HepG2 (cell line): Measurements from ENCODE around the gene SLC2A4. TPM values are rescaled to one million over a fixed set of nuclear protein-coding genes. Genes with fewer than 3 reads are reported as not detected.

Experiments used
- ATAC-seq: fragments of 200-7000 bp; cut with Tn5 transposase; 3 replicates; pipeline ENCODE4 v1.9.1; 2020; ENCODE audit warnings: mild to moderate bottlenecking, moderate library complexity
- BruUV-seq: library from RNA; stranded (reverse); fragments of 400-500 nt; replicated peaks from 2 replicates; lab custom pipeline; 2021; lab: Mats Ljungman, UMichigan
- CTCF ChIA-PET: fragments of 300-600 bp; formaldehyde crosslinking; extraction: SDS; loops from one replicate; lab custom pipeline; 2021; ENCODE audit warnings: low total read pairs, inconsistent platforms, low intra/inter-chr PET ratio; lab: Yijun Ruan, JAX
- POLR2A ChIA-PET: fragments of 350-600 bp; sonication (Branson Sonifier 250); formaldehyde crosslinking; loops from one replicate; lab custom pipeline; 2020; ENCODE audit warnings: antibody characterized with exemption, inconsistent platforms; lab: Yijun Ruan, JAX
- DNase-seq: peaks from one replicate; pipeline ENCODE4 v3.0.0-alpha.2; 2015; ENCODE audit warnings: low spot score
- FAIRE-seq: peaks from 3 replicates; lab custom pipeline; 2011; peaks lifted over from hg19 to GRCh38; lab: Jason Lieb, UNC
- H2AFZ ChIP-seq: one replicate; pipeline ENCODE4 v1.6.1; 2011; ENCODE audit warnings: low read length, inconsistent platforms
- H3K27ac ChIP-seq: fragments of 300-600 bp; 3 replicates; pipeline ENCODE4 v1.8.0; 2011; ENCODE audit warnings: mixed run types, mild to moderate bottlenecking, mixed read lengths, low read length, inconsistent platforms; ENCODE audit not compliant: insufficient read depth; ENCODE audit errors: extremely low read length
- H3K27me3 ChIP-seq, 2 experiments: fragments of 200-600 bp in 1 of 2; 2 replicates in 1 of 2; 3 replicates in 1 of 2; pipeline versions ENCODE4 v1.6.0 to v1.8.0; 2011; ENCODE audit warnings: low read length in 2 of 2, mild to moderate bottlenecking in 2 of 2, moderate library complexity in 2 of 2, inconsistent platforms in 1 of 2; ENCODE audit not compliant: insufficient read depth in 2 of 2, control insufficient read depth in 1 of 2
- H3K36me3 ChIP-seq, 2 experiments: fragments of 200-600 bp in 1 of 2; replicated peaks in 1 of 2; 2 replicates in 1 of 2; 3 replicates in 1 of 2; pipeline versions ENCODE4 v1.5.1 to v1.8.0; 2011; ENCODE audit warnings: low read length in 2 of 2, inconsistent platforms in 1 of 2; ENCODE audit not compliant: insufficient read depth in 2 of 2, control insufficient read depth in 1 of 2
- H3K4me1 ChIP-seq: 2 replicates; pipeline ENCODE4 v1.5.1; 2012; ENCODE audit warnings: low read length, inconsistent platforms; ENCODE audit not compliant: insufficient read depth
- H3K4me2 ChIP-seq: 2 replicates; pipeline ENCODE4 v1.6.0; 2011; ENCODE audit warnings: low read depth, low read length, inconsistent platforms
- H3K4me3 ChIP-seq, 3 experiments: fragments of 200-600 bp in 1 of 3; sonication (generic), shearing (Covaris generic) in 1 of 3; replicated peaks in 1 of 3; 2 replicates each; pipeline ENCODE4 v1.5.1; 2011 to 2016; ENCODE audit warnings: low read length in 3 of 3, inconsistent platforms in 2 of 3, low read depth in 2 of 3, mild to moderate bottlenecking in 2 of 3, control low read depth in 1 of 3, mixed read lengths in 1 of 3; ENCODE audit not compliant: insufficient read depth in 1 of 3
- H3K79me2 ChIP-seq: one replicate; pipeline ENCODE4 v1.6.1; 2011; ENCODE audit warnings: low read length, inconsistent platforms; ENCODE audit not compliant: insufficient read depth
- H3K9ac ChIP-seq: 2 replicates; pipeline ENCODE4 v1.6.0; 2011; ENCODE audit warnings: mild to moderate bottlenecking, low read depth, low read length, inconsistent platforms; ENCODE audit not compliant: insufficient read depth
- H3K9me3 ChIP-seq: 2 replicates; pipeline ENCODE4 v1.5.1; 2012; ENCODE audit warnings: mild to moderate bottlenecking, low read length
- H4K20me1 ChIP-seq: 2 replicates; pipeline ENCODE4 v1.6.0; 2011; ENCODE audit warnings: inconsistent platforms, mild to moderate bottlenecking, low read length, moderate library complexity; ENCODE audit not compliant: insufficient read depth
- ARNT ChIP-seq: fragments of 450-650 bp; IDR thresholded peaks from 2 replicates; pipeline ENCODE4 v1.6.1; 2017
- CEBPB ChIP-seq: IDR thresholded peaks from 2 replicates; pipeline ENCODE4 v1.6.1; 2011; ENCODE audit warnings: low read depth, low read length, improper control_type of control experiment, borderline replicate concordance
- DNMT1 ChIP-seq: sonication (generic); formaldehyde crosslinking; IDR thresholded peaks from 2 replicates; pipeline ENCODE4 v1.5.1; 2020; ENCODE audit warnings: mild to moderate bottlenecking, missing genetic modification reagents
- ISX ChIP-seq: sonication (generic); formaldehyde crosslinking; conservative IDR thresholded peaks from 2 replicates; pipeline ENCODE4 v1.5.0; 2020; ENCODE audit warnings: missing genetic modification reagents
- TBX2 ChIP-seq: sonication (generic); formaldehyde crosslinking; IDR thresholded peaks from 2 replicates; pipeline ENCODE4 v1.5.0; 2020; ENCODE audit warnings: missing genetic modification reagents, mild to moderate bottlenecking, borderline replicate concordance
- ZFX ChIP-seq: sonication (generic); formaldehyde crosslinking; IDR thresholded peaks from 2 replicates; pipeline ENCODE4 v1.4.0; 2020; ENCODE audit warnings: mild to moderate bottlenecking, low read depth, missing genetic modification reagents, moderate library complexity
- ZNF691 ChIP-seq: sonication (generic); formaldehyde crosslinking; IDR thresholded peaks from 2 replicates; pipeline ENCODE4 v1.4.0; 2020; ENCODE audit warnings: missing genetic modification reagents, low read depth, mild to moderate bottlenecking, borderline replicate concordance
- ZNF777 ChIP-seq: sonication (generic); formaldehyde crosslinking; IDR thresholded peaks from 2 replicates; pipeline ENCODE4 v1.4.0; 2020; ENCODE audit warnings: missing genetic modification reagents
- WGBS: methylation state at CpG from one replicate; pipeline ENCODE4 v1.1.6; 2017; ENCODE audit warnings: low lambda C conversion rate; 5-methylcytosine and 5-hydroxymethylcytosine counted together
- in situ Hi-C: cut with HindIII; loops from 2 replicates; pipeline ENCODE4 v1.10.0; 2017; ENCODE audit warnings: low pct_unique_long_range_greater_than_20kb; ENCODE audit not compliant: extremely low pct_ligation_motif_present
- intact Hi-C: fragments of 100-400 bp; cut with micrococcal nuclease; formaldehyde crosslinking; loops from one replicate; pipeline ENCODE4 v1.10.0; 2022; ENCODE audit not compliant: unreplicated experiment
- polyA plus RNA-seq, 8 experiments: library from polyadenylated mRNA; depleted of rRNA in 3 of 8; stranded (reverse) in 7 of 8; unstranded in 1 of 8; fragments of >200 nt; fragmentation: Illumina TruSeq in 4 of 8; extraction: Trizol in 4 of 8; gene quantifications; 2 replicates each; pipeline versions ENCODE4 v1.2.1 to v1.2.3, GENCODE V29; 2011 to 2016; ENCODE audit warnings: low read depth in 4 of 8, missing spikeins in 1 of 8, mixed read lengths in 1 of 8; ENCODE audit not compliant: insufficient read depth in 1 of 8
- total RNA-seq, 5 experiments: library from RNA; depleted of rRNA; stranded (reverse); fragments of >200 nt; fragmentation: Illumina TruSeq; extraction: Trizol; gene quantifications; 2 replicates each; pipeline ENCODE4 v1.2.3, GENCODE V29; 2016; ENCODE audit warnings: low read depth in 1 of 5
- TF ChIP-seq, protein P1 (sequence below): sonication (generic); formaldehyde crosslinking; IDR thresholded peaks from 2 replicates; pipeline ENCODE4 v1.4.0; 2020; ENCODE audit warnings: missing genetic modification reagents
- TF ChIP-seq, protein P2 (sequence below): sonication (generic); formaldehyde crosslinking; IDR thresholded peaks from 2 replicates; pipeline ENCODE4 v1.4.0; 2020; ENCODE audit warnings: mild to moderate bottlenecking, missing genetic modification reagents
- TF ChIP-seq, protein P3 (sequence below): sonication (generic); formaldehyde crosslinking; IDR thresholded peaks from 2 replicates; pipeline ENCODE4 v1.4.0; 2020; ENCODE audit warnings: mild to moderate bottlenecking, missing genetic modification reagents

The SLC2A4 gene
- total and polyA plus RNA-seq, 2 of the 13 experiments (the other 11 are each of a cell fraction or from before 2014, with no cell fraction given), result 4.9 to 5.8 TPM

GRCh38 chr17:7314719-7315569 lies 33.4 kb downstream of the SLC2A4 start, which contains the start of gene GPS2:
GPS2 (minus strand) TSS chr17:7315360; CDS start chr17:7315052, 308 bp downstream.
- ATAC-seq (peak; percentile 75), FAIRE-seq (no peak), DNase-seq (peak; percentile 81)
- POLR2A ChIA-PET, result interaction anchor here (0.6 to 5.8 kb wide), 5 partner anchors 12 to 135 kb away, joined by 3 to 47 read pairs (median 12); partner anchors contain the start of genes ACADVL, ASGR1, DLG4 and NEURL4
- Histone ChIP-seq H4K20me1 (peaks cover 34% of the 10 kb centered on the region), H3K9ac (peak within 1 kb of the TSS; percentile 75), H3K79me2 (peaks cover 28% of the 10 kb centered on the region), H3K27ac (peak within 1 kb of the TSS; percentile 60), H3K4me3 (peak within 1 kb of the TSS; percentile 82 to 89 (median 82)), H3K27me3 (no peaks in the 10 kb centered on the region), H3K9me3 (no peaks in the 10 kb centered on the region), H3K4me2 (peak within 1 kb of the TSS; percentile 69), H2AFZ (no peak within 1 kb of the TSS), H3K36me3 (peaks cover 21 to 51% of the 10 kb centered on the region in 2 experiments), H3K4me1 (peaks cover 40% of the 10 kb centered on the region)
- 0% methylated on average over 5 of the region's 95 CpGs for WGBS
- in situ Hi-C loops (no loop called here), intact Hi-C loops (no loop called here)
- CTCF ChIA-PET, result interaction anchor here (0.7 kb wide), 1 partner anchor 34 kb away, joined by 3 read pairs; the partner anchor contains the start of gene SLC2A4
- BruUV-seq, result no TSS peak
- TF ChIP-seq, protein P1, sequence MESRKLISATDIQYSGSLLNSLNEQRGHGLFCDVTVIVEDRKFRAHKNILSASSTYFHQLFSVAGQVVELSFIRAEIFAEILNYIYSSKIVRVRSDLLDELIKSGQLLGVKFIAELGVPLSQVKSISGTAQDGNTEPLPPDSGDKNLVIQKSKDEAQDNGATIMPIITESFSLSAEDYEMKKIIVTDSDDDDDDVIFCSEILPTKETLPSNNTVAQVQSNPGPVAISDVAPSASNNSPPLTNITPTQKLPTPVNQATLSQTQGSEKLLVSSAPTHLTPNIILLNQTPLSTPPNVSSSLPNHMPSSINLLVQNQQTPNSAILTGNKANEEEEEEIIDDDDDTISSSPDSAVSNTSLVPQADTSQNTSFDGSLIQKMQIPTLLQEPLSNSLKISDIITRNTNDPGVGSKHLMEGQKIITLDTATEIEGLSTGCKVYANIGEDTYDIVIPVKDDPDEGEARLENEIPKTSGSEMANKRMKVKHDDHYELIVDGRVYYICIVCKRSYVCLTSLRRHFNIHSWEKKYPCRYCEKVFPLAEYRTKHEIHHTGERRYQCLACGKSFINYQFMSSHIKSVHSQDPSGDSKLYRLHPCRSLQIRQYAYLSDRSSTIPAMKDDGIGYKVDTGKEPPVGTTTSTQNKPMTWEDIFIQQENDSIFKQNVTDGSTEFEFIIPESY, result peak; percentile 54; the same call in 1 of the 2 replicates
- TF ChIP-seq, protein P2, sequence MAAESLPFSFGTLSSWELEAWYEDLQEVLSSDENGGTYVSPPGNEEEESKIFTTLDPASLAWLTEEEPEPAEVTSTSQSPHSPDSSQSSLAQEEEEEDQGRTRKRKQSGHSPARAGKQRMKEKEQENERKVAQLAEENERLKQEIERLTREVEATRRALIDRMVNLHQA, result no peak
- TF ChIP-seq CEBPB, result no peak
- no peak for TF ChIP-seq ZNF691 (CRISPR knock-in tag)
- 0 out of 2 replicates have a peak, but pooled peaks have one; percentile 53 for TF ChIP-seq DNMT1 (CRISPR knock-in tag)
- TF ChIP-seq, protein P3, sequence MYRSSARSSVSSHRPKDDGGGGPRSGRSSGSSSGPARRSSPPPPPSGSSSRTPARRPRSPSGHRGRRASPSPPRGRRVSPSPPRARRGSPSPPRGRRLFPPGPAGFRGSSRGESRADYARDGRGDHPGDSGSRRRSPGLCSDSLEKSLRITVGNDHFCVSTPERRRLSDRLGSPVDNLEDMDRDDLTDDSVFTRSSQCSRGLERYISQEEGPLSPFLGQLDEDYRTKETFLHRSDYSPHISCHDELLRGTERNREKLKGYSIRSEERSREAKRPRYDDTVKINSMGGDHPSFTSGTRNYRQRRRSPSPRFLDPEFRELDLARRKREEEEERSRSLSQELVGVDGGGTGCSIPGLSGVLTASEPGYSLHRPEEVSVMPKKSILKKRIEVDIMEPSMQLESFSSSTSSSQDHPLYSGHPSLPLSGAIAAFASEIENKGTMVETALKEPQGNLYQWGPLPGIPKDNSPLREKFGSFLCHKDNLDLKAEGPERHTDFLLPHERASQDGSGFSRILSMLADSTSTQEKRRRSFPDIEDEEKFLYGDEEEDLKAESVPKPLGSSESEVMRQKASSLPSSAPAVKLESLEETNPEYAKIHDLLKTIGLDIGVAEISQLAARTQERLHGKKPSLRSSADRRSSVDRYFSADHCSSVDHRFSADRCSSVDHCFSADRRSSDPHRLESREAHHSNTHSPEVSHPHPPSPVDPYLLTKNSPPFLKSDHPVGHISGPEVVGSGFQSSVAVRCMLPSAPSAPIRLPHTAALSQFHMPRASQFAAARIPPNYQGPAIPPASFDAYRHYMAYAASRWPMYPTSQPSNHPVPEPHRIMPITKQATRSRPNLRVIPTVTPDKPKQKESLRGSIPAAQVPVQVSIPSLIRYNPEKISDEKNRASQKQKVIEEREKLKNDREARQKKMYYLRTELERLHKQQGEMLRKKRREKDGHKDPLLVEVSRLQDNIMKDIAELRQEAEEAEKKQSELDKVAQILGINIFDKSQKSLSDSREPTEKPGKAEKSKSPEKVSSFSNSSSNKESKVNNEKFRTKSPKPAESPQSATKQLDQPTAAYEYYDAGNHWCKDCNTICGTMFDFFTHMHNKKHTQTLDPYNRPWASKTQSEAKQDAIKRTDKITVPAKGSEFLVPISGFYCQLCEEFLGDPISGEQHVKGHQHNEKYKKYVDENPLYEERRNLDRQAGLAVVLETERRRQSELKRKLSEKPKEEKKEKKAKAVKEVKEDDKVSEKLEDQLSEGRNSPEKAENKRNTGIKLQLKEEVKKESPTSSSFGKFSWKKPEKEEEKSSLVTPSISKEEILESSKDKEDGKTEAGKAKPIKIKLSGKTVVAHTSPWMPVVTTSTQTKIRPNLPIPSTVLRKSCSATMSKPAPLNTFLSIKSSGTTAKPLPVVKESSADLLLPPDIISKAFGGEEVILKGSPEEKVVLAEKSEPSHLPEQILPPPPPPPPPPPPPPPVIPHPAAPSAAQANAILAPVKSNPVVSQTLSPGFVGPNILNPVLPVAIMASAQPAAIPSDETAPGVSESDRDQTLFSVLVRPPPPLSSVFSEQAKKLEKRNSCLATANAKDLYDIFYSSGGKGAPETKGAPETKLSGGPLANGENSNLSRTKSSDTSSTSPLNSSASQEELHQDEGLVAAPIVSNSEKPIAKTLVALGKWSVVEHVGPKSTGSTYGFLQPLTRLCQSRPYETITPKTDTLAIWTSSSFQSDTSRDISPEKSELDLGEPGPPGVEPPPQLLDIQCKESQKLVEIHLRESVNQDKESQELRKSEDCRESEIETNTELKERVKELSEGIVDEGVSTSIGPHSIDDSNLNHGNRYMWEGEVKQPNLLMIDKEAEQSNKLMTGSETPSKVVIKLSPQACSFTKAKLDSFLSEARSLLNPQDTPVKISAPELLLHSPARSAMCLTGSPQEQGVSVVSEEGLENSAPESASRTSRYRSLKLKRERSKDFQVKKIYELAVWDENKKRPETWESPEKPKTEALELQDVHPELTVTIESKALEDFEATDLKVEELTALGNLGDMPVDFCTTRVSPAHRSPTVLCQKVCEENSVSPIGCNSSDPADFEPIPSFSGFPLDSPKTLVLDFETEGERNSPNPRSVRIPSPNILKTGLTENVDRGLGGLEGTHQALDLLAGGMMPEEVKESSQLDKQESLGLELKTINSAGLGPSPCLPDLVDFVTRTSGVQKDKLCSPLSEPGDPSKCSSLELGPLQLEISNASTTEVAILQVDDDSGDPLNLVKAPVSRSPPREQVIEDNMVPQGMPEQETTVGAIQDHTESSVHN (CRISPR knock-in tag), result no peak
- no peak; the same call in 1 of the 2 replicates for TF ChIP-seq ISX (CRISPR knock-in tag)
- peak; percentile 79 for TF ChIP-seq ZFX (CRISPR knock-in tag)
- no peak for TF ChIP-seq ARNT
- TF ChIP-seq ZNF777, result peak; percentile 87
- TF ChIP-seq TBX2 (CRISPR knock-in tag), result peak; percentile 56; the same call in 1 of the 2 replicates
